ENCODE measurements around the gene TBC1D20. TPM values are rescaled to one million over a fixed set of nuclear protein-coding genes. Genes with fewer than 3 reads are reported as not detected.
"Not testable (repeated sequence)": the region's sequence is repeated elsewhere in the genome, so short reads cannot be mapped to it uniquely, and the experiment has no call there.

Gene TBC1D20
- total RNA-seq, 2 donors from 2014 or later, result 20.5 to 21.9 TPM

DNA sequence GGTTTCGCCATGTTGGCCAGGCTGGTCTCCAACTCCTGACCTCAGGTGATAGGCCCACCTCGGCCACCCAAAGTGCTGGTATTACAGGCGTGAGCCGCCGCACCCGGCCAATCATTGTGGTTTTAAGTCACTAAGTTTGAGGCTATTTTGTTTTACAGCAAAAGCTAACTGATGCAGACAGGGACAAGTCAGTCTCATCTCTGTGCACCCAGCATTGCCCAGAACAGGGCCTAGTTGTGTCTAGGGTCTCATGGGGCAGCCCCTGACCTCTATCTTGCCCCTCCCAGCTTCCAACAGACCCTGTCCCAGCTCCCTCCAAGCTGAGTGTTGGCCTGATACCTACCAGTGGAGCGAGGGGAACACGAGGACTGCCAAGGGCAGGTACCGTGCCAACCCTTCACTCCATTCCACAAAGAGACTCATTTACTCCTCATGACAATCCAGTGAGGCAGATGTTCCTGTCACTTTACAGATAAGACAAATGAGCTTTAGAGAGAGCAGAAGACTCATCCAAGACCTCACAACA lies 63.1 kb downstream of the TBC1D20 start:
- H3K27ac Mint-ChIP-seq, result no peak overlapping the region
- H3K9me3 Mint-ChIP-seq, result no peaks in the 10 kb centered on the region
- no peaks in the 10 kb centered on the region for H3K27me3 Mint-ChIP-seq
- ATAC-seq (replicated peaks), result no peak
- peaks cover 32% of the 10 kb centered on the region for H3K36me3 Mint-ChIP-seq (ENCODE audit: low read depth)
- peaks cover 5% of the 10 kb centered on the region for H3K4me1 Mint-ChIP-seq
- no peak overlapping the region for H3K4me3 Mint-ChIP-seq

DNA sequence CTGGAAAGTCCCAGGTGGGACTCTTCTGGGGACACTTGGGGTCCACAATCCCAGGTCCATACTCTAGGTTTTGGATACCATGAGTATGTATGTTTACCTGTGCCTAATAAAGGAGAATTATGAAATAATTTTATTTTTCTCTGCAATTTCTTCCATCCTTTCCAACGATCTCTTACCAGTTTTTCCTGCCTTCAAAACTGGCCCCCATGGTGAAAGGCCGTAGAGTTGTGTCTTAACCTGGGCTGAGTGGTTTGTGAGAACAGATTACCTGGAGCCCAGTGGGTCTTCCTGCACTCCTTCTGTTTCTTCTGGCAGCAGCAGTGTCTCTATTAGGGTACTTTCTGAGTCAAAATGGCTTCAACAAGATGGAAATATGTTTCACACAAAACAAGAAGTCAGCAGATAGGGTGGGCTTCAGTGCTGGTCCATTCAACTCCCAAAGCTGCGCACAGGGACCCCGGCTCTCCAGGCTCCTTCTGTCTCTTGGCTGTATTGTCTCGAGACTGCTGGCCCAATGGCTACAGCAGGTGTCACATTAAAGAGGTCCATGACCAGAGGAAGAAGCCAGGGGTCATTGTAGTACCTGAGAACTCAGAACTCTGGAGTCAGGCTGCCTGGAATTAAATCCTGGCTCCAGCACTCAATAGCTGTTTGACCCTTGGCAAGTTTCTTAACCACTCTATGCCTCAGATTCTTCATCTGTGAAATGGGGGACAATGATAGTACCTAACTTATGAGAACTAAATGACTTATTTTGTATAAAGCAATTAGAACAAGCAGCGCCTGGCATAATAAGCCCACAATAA lies 64.7 kb downstream of the TBC1D20 start:
- H3K36me3 Mint-ChIP-seq (ENCODE audit: low read depth), result peaks cover 49% of the 10 kb centered on the region
- ATAC-seq (replicated peaks), result no peak
- no peak overlapping the region for H3K4me3 Mint-ChIP-seq
- H3K4me1 Mint-ChIP-seq, result peaks cover 5% of the 10 kb centered on the region
- H3K27me3 Mint-ChIP-seq, result no peaks in the 10 kb centered on the region
- no peaks in the 10 kb centered on the region for H3K9me3 Mint-ChIP-seq
- H3K27ac Mint-ChIP-seq, result no peak overlapping the region

DNA sequence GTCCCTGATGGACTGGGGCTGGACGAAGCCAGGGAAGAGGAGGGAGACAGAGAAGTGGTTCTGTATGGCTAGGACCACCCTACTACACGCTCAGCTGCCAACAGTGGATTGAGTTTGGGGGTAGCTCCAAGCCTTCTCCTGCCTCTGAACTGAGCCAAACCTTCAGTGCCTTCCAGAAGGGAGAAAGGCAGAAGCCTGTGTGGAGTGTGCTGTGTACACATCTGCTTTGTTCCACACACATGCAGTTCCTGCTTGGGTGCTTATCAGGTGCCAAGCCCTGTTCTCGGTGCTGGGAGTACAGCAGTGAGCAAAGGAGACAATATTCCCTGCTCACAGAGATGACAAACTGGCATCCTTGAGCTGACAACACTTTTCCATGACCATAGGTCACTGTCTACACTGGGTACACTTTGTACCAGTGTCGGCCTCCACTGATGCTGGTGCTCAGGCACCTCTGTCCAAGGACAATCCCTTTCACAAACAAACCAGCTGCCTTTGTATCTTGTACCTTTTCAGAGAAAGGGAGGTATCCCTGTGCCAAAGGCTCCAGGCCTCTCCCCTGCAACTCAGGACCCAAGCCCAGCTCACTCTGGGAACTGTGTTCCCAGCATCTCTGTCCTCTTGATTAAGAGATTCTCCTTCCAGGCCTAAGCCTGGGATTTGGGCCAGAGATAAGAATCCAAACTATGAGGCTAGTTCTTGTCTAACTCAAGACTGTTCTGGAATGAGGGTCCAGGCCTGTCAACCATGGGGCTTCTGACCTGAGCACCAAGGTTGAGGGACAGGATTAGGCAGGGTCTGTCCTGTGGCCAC lies 65.5 kb downstream of the TBC1D20 start:
- H3K27me3 Mint-ChIP-seq, result no peaks in the 10 kb centered on the region
- ATAC-seq (replicated peaks), result no peak
- no peaks in the 10 kb centered on the region for H3K9me3 Mint-ChIP-seq
- peaks cover 57% of the 10 kb centered on the region for H3K36me3 Mint-ChIP-seq (ENCODE audit: low read depth)
- peaks cover 3% of the 10 kb centered on the region for H3K4me1 Mint-ChIP-seq
- no peak overlapping the region for H3K4me3 Mint-ChIP-seq
- no peak overlapping the region for H3K27ac Mint-ChIP-seq

DNA sequence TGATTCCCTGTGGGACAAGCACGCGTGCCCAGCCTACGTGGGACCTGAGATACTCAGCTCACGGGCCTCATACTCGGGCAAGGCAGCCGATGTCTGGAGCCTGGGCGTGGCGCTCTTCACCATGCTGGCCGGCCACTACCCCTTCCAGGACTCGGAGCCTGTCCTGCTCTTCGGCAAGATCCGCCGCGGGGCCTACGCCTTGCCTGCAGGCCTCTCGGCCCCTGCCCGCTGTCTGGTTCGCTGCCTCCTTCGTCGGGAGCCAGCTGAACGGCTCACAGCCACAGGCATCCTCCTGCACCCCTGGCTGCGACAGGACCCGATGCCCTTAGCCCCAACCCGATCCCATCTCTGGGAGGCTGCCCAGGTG lies 66.1 kb downstream of the TBC1D20 start:
- no peak overlapping the region for H3K27ac Mint-ChIP-seq
- H3K4me3 Mint-ChIP-seq, result no peak overlapping the region
- peaks cover 63% of the 10 kb centered on the region for H3K36me3 Mint-ChIP-seq (ENCODE audit: low read depth)
- H3K27me3 Mint-ChIP-seq, result no peaks in the 10 kb centered on the region
- no peaks in the 10 kb centered on the region for H3K9me3 Mint-ChIP-seq
- H3K4me1 Mint-ChIP-seq, result no peaks in the 10 kb centered on the region
- no peak for ATAC-seq (replicated peaks)

DNA sequence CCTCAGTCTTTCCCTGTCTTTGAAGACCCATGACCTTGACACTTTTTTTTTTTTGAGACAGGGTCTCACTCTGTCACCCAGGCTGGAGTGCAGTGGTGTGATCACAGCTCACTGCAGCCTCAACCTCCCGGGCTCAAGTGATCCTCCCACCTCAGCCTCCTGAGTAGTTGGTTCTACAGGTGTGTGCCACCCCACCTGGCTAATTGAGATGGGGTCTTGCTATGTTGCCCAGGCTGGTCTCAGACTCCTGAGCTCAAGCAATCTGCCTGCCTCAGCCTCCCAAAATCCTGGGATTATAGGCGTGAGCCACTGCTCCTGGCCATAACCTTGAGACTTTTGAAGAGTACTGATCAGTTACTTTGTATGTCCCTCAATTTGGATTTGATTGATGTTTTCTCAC lies 69.0 kb downstream of the TBC1D20 start:
- H3K36me3 Mint-ChIP-seq (ENCODE audit: low read depth), result peaks cover 88% of the 10 kb centered on the region
- H3K9me3 Mint-ChIP-seq; H3K27me3 Mint-ChIP-seq; ATAC-seq (replicated peaks); H3K4me3 Mint-ChIP-seq; H3K4me1 Mint-ChIP-seq: not testable (repeated sequence)
- peak overlapping the region; percentile 25 for H3K27ac Mint-ChIP-seq

DNA sequence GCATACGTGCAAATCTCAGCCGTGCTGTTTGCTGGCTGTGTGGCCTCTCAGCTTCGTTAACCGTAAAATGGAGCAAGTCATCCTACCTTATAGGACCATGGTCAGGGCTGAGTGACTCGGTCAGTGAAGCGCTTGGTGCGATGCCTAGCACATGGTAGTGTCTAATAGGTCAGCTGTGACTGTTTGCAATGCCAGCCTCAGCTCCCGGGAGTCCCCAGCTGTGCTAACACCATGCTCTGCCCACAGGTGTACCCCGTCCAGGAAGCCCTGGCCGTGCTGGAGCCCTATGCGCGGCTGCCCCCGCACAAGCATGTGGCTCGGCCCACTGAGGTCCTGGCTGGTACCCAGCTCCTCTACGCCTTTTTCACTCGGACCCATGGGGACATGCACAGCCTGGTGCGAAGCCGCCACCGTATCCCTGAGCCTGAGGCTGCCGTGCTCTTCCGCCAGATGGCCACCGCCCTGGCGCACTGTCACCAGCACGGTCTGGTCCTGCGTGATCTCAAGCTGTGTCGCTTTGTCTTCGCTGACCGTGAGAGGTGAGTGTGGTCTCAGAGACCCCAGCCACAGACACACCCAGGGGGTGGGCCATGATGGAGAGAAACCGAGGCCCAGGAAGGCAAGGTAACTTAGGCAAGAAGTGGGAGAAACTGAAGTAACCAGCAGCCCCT lies 71.2 kb downstream of the TBC1D20 start:
- Mint-ChIP-seq H3K36me3 (ENCODE audit: low read depth) (peaks cover 84% of the 10 kb centered on the region), H3K4me1 (no peaks in the 10 kb centered on the region), H3K9me3 (no peaks in the 10 kb centered on the region), H3K4me3 (no peak overlapping the region), H3K27me3 (no peaks in the 10 kb centered on the region), H3K27ac (no peak overlapping the region)
- no peak for ATAC-seq (replicated peaks)

DNA sequence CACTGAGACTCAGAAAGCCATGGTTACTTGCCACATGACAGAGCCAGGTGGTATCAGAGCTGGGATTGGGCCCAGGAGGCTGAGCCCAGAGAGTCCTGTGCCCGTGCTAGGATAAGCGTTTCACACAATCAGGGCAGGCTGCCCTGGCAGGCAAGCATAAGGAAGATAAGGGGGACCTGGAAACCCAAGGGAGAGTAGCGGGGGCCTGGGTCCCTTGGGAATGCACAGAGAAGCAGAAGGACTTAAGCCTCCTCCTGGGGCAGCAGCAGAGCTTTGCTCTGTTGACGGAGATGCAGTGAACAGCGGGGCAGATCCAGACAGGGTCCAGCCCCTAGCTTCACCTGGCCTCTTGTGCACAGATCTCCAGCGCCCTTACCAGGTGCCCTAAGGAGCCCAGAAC lies 73.1 kb downstream of the TBC1D20 start:
- H3K27me3 Mint-ChIP-seq, result no peaks in the 10 kb centered on the region
- H3K36me3 Mint-ChIP-seq (ENCODE audit: low read depth), result peaks cover 79% of the 10 kb centered on the region
- no peak overlapping the region for H3K27ac Mint-ChIP-seq
- no peak overlapping the region for H3K4me3 Mint-ChIP-seq
- H3K9me3 Mint-ChIP-seq, result no peaks in the 10 kb centered on the region
- H3K4me1 Mint-ChIP-seq, result no peaks in the 10 kb centered on the region
- ATAC-seq (replicated peaks), result no peak

DNA sequence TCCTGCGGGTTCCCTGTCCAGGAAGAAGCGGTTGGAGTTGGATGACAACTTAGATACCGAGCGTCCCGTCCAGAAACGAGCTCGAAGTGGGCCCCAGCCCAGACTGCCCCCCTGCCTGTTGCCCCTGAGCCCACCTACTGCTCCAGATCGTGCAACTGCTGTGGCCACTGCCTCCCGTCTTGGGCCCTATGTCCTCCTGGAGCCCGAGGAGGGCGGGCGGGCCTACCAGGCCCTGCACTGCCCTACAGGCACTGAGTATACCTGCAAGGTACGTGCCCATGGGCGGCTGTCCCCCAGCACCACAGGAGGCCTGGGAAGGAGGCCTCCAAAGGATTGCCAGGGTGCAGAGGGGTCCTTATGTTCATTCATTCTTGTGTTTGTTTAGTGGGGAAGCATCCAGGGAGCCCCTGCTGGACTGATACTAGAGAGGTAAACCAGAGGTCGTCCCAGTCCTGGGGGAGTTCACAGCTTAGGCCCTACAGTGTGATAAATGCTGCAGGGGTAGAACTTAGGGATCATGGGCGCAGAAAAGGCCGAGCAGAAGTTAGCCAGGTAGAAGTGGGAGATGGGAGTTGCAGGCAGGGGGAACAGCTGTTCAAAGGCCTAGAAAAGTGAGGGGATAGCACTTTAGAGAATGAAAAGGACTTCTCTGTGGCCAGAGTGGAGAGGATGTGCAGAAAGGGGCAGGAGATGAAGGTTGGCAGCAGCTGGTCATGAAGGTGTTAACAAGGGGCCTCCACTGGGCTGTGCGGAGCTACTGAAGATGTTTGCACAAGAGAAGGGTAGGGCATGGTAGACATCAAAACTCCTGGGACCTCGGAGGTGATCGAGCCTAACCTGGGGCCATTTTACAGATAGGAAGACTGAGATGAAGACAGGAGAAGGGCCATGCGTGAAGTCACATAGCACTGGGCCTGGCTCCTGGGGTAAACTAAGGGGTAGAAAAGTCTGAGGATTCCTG lies 74.0 kb downstream of the TBC1D20 start:
- Mint-ChIP-seq H3K27ac (no peak overlapping the region), H3K27me3 (no peaks in the 10 kb centered on the region), H3K9me3 (no peaks in the 10 kb centered on the region), H3K36me3 (ENCODE audit: low read depth) (peaks cover 78% of the 10 kb centered on the region), H3K4me1 (peaks cover 4% of the 10 kb centered on the region), H3K4me3 (no peak overlapping the region)
- no peak for ATAC-seq (replicated peaks)

DNA sequence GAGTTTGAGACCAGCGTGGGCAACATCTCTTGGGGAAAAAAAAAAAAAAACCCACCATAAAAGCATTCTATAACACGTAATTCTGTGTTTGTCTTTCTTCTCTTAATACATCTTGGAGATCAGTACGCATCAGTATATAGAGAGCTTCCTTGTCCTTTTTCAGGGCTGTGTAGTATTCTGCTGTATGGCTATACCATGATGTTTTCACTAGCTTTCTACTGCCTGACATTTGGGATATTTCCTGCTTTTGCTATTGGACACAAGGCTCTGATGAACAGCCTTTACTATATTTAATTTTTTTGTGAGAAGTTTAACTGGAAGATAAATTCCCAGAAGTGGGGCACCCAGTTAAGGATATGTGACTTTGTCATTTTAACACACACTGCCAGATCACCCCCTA lies 74.8 kb downstream of the TBC1D20 start:
- no peak overlapping the region for H3K27ac Mint-ChIP-seq
- H3K4me1 Mint-ChIP-seq, result peaks cover 4% of the 10 kb centered on the region
- no peaks in the 10 kb centered on the region for H3K9me3 Mint-ChIP-seq
- ATAC-seq (replicated peaks), result no peak
- H3K27me3 Mint-ChIP-seq, result no peaks in the 10 kb centered on the region
- H3K36me3 Mint-ChIP-seq (ENCODE audit: low read depth), result peaks cover 76% of the 10 kb centered on the region
- H3K4me3 Mint-ChIP-seq, result no peak overlapping the region

DNA sequence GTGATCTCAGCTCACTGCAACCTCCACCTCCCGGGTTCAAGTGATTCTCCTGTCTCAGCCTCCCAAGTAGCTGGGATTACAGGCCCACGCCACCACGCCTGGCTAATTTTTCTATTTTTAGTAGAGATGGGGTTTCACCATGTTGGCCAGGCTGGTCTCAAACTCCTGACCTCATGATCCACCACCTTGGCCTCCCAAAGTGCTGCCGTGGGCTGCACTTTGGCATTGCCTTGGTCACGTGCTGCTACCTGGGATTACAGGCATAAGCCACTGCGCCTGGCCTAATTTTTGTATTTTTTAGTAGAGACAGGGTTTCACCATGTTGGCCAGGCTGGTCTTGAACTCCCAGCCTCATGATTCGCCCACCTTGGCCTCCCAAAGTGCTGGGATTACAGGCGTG lies 75.7 kb downstream of the TBC1D20 start:
- H3K36me3 Mint-ChIP-seq (ENCODE audit: low read depth), result peaks cover 67% of the 10 kb centered on the region

More for the DNA sequence above, 75.7 kb downstream of the TBC1D20 start:
- not testable (repeated sequence) for H3K9me3 Mint-ChIP-seq; ATAC-seq (replicated peaks); H3K4me1 Mint-ChIP-seq; H3K27ac Mint-ChIP-seq; H3K4me3 Mint-ChIP-seq; H3K27me3 Mint-ChIP-seq

Other genes with a start within 250 kb of the TBC1D20 start
- not detected for gene DEFB129, start 235.3 kb downstream of the TBC1D20 start, total RNA-seq
- gene DEFB132, start 204.8 kb downstream of the TBC1D20 start, total RNA-seq, result not detected
- gene C20orf96, start 171.8 kb downstream of the TBC1D20 start, total RNA-seq, result 1 to 10 TPM; 5.2 to 6.0 TPM
- gene ZCCHC3, start 165.0 kb downstream of the TBC1D20 start, total RNA-seq, result 10 to 100 TPM; 16.0 to 16.6 TPM
- 1 to 10 TPM; 4.0 to 6.5 TPM for gene SOX12, start 137.0 kb downstream of the TBC1D20 start, total RNA-seq
- 1 to 10 TPM; 4.3 to 5.2 TPM for gene NRSN2, start 115.4 kb downstream of the TBC1D20 start, total RNA-seq
- 10 to 100 TPM; 13.4 to 20.0 TPM for gene TRIB3, start 81.8 kb downstream of the TBC1D20 start, total RNA-seq
- 10 to 100 TPM; 81.9 to 84.0 TPM for gene RBCK1, start 54.2 kb downstream of the TBC1D20 start, total RNA-seq
- gene CSNK2A1, start 81.3 kb upstream of the TBC1D20 start, total RNA-seq, result 100 to 1,000 TPM; 141 to 145 TPM
- not detected for gene TCF15, start 147.8 kb upstream of the TBC1D20 start, total RNA-seq
- gene SRXN1, start 190.7 kb upstream of the TBC1D20 start, total RNA-seq, result 10 to 100 TPM; 14.6 to 24.6 TPM
- not detected for gene SCRT2, start 213.3 kb upstream of the TBC1D20 start, total RNA-seq

Measured in activated T-helper 17 cell treated with anti-CD3 and anti-CD28 coated beads, Interleukin-2, amount 50 U/mL, for 72 hours (primary cell).